NB4 (cell line): ENCODE measurements around the gene HKDC1.

Source experiments
- CTCF ChIP-seq: IDR thresholded peaks from one replicate; pipeline ENCODE4 v1.5.1; 2012; ENCODE audit warnings: low read depth, low read length
- MAX ChIP-seq: IDR thresholded peaks from 2 replicates; pipeline ENCODE4 v1.6.1; 2011; ENCODE audit warnings: low read depth, low read length
- MYC ChIP-seq: IDR thresholded peaks from 2 replicates; pipeline ENCODE4 v1.6.1; 2011; ENCODE audit warnings: low read depth, low read length
- POLR2A ChIP-seq: IDR thresholded peaks from 2 replicates; pipeline ENCODE4 v1.6.1; 2011; ENCODE audit warnings: mild to moderate bottlenecking; ENCODE audit not compliant: insufficient read length; ENCODE audit errors: extremely low read depth

- TF ChIP-seq CTCF (no peak), POLR2A (no peak), MAX (no peak), MYC (no peak)
These were observed 27.2 kb downstream of the HKDC1 start for GRCh38 chr10:69247313-69247710.
